HG03196 (cell line): Measurements from ENCODE around the gene DNAH12.
A peak's percentile ranks its signal among the peaks of the same experiment; 100 is the strongest.

Experiments
- ATAC-seq: cut with Tn5 transposase; IDR thresholded peaks from one replicate; pipeline ENCODE4 v1.9.1; 2021; ENCODE audit not compliant: unreplicated experiment

DNAH12 gene

GRCh38 chr3:57544181-57545125, at the start of gene DNAH12:
Gene DNAH12 (minus strand): TSS chr3:57544344. CDS start chr3:57542870, 1,474 bp downstream.
- ATAC-seq, result no peak

- ATAC-seq, result no peak
These were observed 48.2 kb upstream of the DNAH12 start for GRCh38 chr3:57592306-57592705.

GRCh38 chr3:57587905-57588304, 43.8 kb upstream of the DNAH12 start:
- no peak for ATAC-seq

GRCh38 chr3:57586778-57587177, 42.6 kb upstream of the DNAH12 start:
- ATAC-seq, result no peak

GRCh38 chr3:57583544-57583943, 39.4 kb upstream of the DNAH12 start:
- no peak for ATAC-seq

- no peak for ATAC-seq
These were observed 38.5 kb upstream of the DNAH12 start for GRCh38 chr3:57582474-57583168.

- no peak for ATAC-seq
These were observed 33.7 kb upstream of the DNAH12 start for GRCh38 chr3:57577801-57578200.

- ATAC-seq, result no peak
These were observed 32.0 kb upstream of the DNAH12 start for GRCh38 chr3:57575966-57576626.

- no peak for ATAC-seq
These were observed 28.0 kb upstream of the DNAH12 start for GRCh38 chr3:57572096-57572495.

- ATAC-seq, result no peak
These were observed 26.7 kb upstream of the DNAH12 start for GRCh38 chr3:57570878-57571277.

- ATAC-seq, result no peak
These were observed 25.8 kb upstream of the DNAH12 start for GRCh38 chr3:57569859-57570450.

GRCh38 chr3:57559526-57559925, 15.4 kb upstream of the DNAH12 start:
- ATAC-seq, result no peak

GRCh38 chr3:57557085-57557537, 13.0 kb upstream of the DNAH12 start:
- ATAC-seq, result peak; percentile 22

GRCh38 chr3:57556459-57557084, 12.4 kb upstream of the DNAH12 start:
- ATAC-seq, result peak; percentile 30

GRCh38 chr3:57555738-57556458, 11.8 kb upstream of the DNAH12 start, which contains the start of gene PDE12:
Gene PDE12 (plus strand): TSS chr3:57556274. CDS start chr3:57556380, 106 bp downstream.
- ATAC-seq, result peak; percentile 86

- ATAC-seq, result no peak
These were observed 11.2 kb upstream of the DNAH12 start for GRCh38 chr3:57555306-57555705.

GRCh38 chr3:57546616-57547015, 2.5 kb upstream of the DNAH12 start:
- ATAC-seq, result no peak

GRCh38 chr3:57545636-57546268, 1.6 kb upstream of the DNAH12 start:
- ATAC-seq, result no peak

GRCh38 chr3:57538465-57538864, 5.7 kb downstream of the DNAH12 start:
- ATAC-seq, result no peak
